Activated CD4-positive, CD25-positive, alpha-beta regulatory T cell treated with anti-CD3 and anti-CD28 coated beads, Interleukin-2, amount 50 U/mL, for 24 hours (primary cell): ENCODE measurements around the gene ATP6V0B.

Experiments used
- ATAC-seq, 2 donors: fragments of 150-1000 bp; cut with Tn5 transposase; one replicate each; pipeline ENCODE4 v1.10.0; 2021; ENCODE audit warnings: mild to moderate bottlenecking in 1 of 2, moderate library complexity in 1 of 2

Gene ATP6V0B

GRCh38 chr1:44008259-44008658, 33.5 kb downstream of the ATP6V0B start:
- no peak for ATAC-seq

GRCh38 chr1:44010935-44011471, 36.2 kb downstream of the ATP6V0B start:
- ATAC-seq = no peak

GRCh38 chr1:44012404-44012803, 37.6 kb downstream of the ATP6V0B start:
- no peak for ATAC-seq

GRCh38 chr1:44012941-44013609, 38.3 kb downstream of the ATP6V0B start:
- ATAC-seq = no peak

- ATAC-seq = no peak
These were observed 39.2 kb downstream of the ATP6V0B start for GRCh38 chr1:44013949-44014348.

- no peak for ATAC-seq
These were observed 39.8 kb downstream of the ATP6V0B start for GRCh38 chr1:44014365-44015104.

GRCh38 chr1:44015206-44015605, 40.4 kb downstream of the ATP6V0B start:
- ATAC-seq = no peak

- no peak for ATAC-seq
These were observed 41.5 kb downstream of the ATP6V0B start for GRCh38 chr1:44016041-44016889.

- ATAC-seq = no peak
These were observed 42.2 kb downstream of the ATP6V0B start for GRCh38 chr1:44016890-44017400.

GRCh38 chr1:44019466-44019948, 44.7 kb downstream of the ATP6V0B start:
- ATAC-seq = no peak

- ATAC-seq = no peak
These were observed 45.7 kb downstream of the ATP6V0B start for GRCh38 chr1:44020464-44020863.

- ATAC-seq = no peak
These were observed 46.4 kb downstream of the ATP6V0B start for GRCh38 chr1:44021156-44021555.

- ATAC-seq = no peak
These were observed 47.0 kb downstream of the ATP6V0B start for GRCh38 chr1:44021581-44022321.

GRCh38 chr1:44024031-44024902, 49.5 kb downstream of the ATP6V0B start:
- no peak for ATAC-seq

- no peak for ATAC-seq
These were observed 50.3 kb downstream of the ATP6V0B start for GRCh38 chr1:44024903-44025525.

GRCh38 chr1:44025816-44026215, 51.1 kb downstream of the ATP6V0B start:
- no peak for ATAC-seq

GRCh38 chr1:44027320-44027719, 52.6 kb downstream of the ATP6V0B start:
- no peak for ATAC-seq
